Posterior vena cava (tissue), 2 donors: ENCODE measurements around the gene IGFN1. TPM values are rescaled to one million over a fixed set of nuclear protein-coding genes. Genes with fewer than 3 reads are reported as not detected.
"Not testable (repeated sequence)": the region's sequence is repeated elsewhere in the genome, so short reads cannot be mapped to it uniquely, and the experiment has no call there.

ENCODE experiments used
- DNase-seq: peaks from one replicate; pipeline ENCODE4 v3.0.0-alpha.2; 2020; ENCODE audit warnings: low spot score
- intact Hi-C, 2 donors: fragments of 100-400 bp; cut with DNase I; formaldehyde crosslinking; loops; one replicate each; pipeline versions ENCODE4 v1.14.1 to v1.14.2; 2022 to 2023
- total RNA-seq, 2 donors: library from RNA; stranded (reverse); fragmentation: NEBNext Ultra II Directional; extraction: Animal tissue kit (Norgen Biotek cat#: 25700); gene quantifications; one replicate each; pipeline ENCODE4 v1.2.1, GENCODE V29; 2021
- donor health status: DM: yes; HTN: yes; CAD: no.
- donor health status: DM: yes; HTN: yes; CAD: no.

IGFN1 gene
- total RNA-seq, 2 donors from 2014 or later, result 0.90 to 3.4 TPM

GRCh38 chr1:201254625-201255478 lies 64.2 kb downstream of the IGFN1 start:
- intact Hi-C loops, result loop anchor here (2.0 to 10.0 kb wide), 3 partner anchors 100 to 150 kb away; no protein-coding TSS in a partner anchor
- DNase-seq, result peak; percentile 90

GRCh38 chr1:201255479-201256362 lies 65.1 kb downstream of the IGFN1 start:
- peak; percentile 75 for DNase-seq
- intact Hi-C loops, result loop anchor here (2.0 to 10.0 kb wide), 2 partner anchors 99 to 149 kb away; no protein-coding TSS in a partner anchor

GRCh38 chr1:201258132-201258531 lies 67.5 kb downstream of the IGFN1 start:
- not testable (repeated sequence) for DNase-seq
- intact Hi-C loops, result loop anchor here in 1 of 2 donors (10.0 kb wide), 1 partner anchor 147 kb away; no protein-coding TSS in a partner anchor

GRCh38 chr1:201258763-201259230 lies 68.2 kb downstream of the IGFN1 start:
- peak; percentile 63 for DNase-seq
- intact Hi-C loops, result loop anchor here in 1 of 2 donors (10.0 kb wide), 1 partner anchor 146 kb away; no protein-coding TSS in a partner anchor

- intact Hi-C loops, result loop anchor here in 1 of 2 donors (10.0 kb wide), 1 partner anchor 145 kb away; no protein-coding TSS in a partner anchor
These were observed 69.0 kb downstream of the IGFN1 start for GRCh38 chr1:201259476-201260235.

GRCh38 chr1:201260236-201260590 lies 69.6 kb downstream of the IGFN1 start:
- intact Hi-C loops, result no loop called here
- DNase-seq, result peak; percentile 75

More at GRCh38 chr1:201259476-201260235, 69.0 kb downstream of the IGFN1 start:
- DNase-seq, result peak; percentile 80

GRCh38 chr1:201260648-201261311 lies 70.2 kb downstream of the IGFN1 start:
- intact Hi-C loops, result no loop called here
- peak; percentile 60 for DNase-seq

GRCh38 chr1:201261771-201262547 lies 71.3 kb downstream of the IGFN1 start:
- DNase-seq, result peak; percentile 72
- intact Hi-C loops, result no loop called here

GRCh38 chr1:201262963-201263608 lies 72.5 kb downstream of the IGFN1 start:
- intact Hi-C loops, result no loop called here
- peak; percentile 70 for DNase-seq

- intact Hi-C loops, result no loop called here
These were observed 73.4 kb downstream of the IGFN1 start for GRCh38 chr1:201264072-201264471.

GRCh38 chr1:201264554-201264953 lies 73.9 kb downstream of the IGFN1 start:
- peak; percentile 32 for DNase-seq
- intact Hi-C loops, result no loop called here

More at GRCh38 chr1:201264072-201264471, 73.4 kb downstream of the IGFN1 start:
- peak; percentile 17 for DNase-seq

GRCh38 chr1:201265756-201266155 lies 75.1 kb downstream of the IGFN1 start:
- DNase-seq, result no peak
- intact Hi-C loops, result no loop called here

- DNase-seq, result no peak
- intact Hi-C loops, result no loop called here
These were observed 75.7 kb downstream of the IGFN1 start for GRCh38 chr1:201266276-201266675.

- DNase-seq, result peak; percentile 6
- intact Hi-C loops, result no loop called here
These were observed 76.2 kb downstream of the IGFN1 start for GRCh38 chr1:201266774-201267173.

- peak; percentile 12 for DNase-seq
- intact Hi-C loops, result no loop called here
These were observed 77.0 kb downstream of the IGFN1 start for GRCh38 chr1:201267481-201268229.

- intact Hi-C loops, result no loop called here
- DNase-seq, result peak; percentile 88
These were observed 78.1 kb downstream of the IGFN1 start for GRCh38 chr1:201268604-201269151.
